GM19455 (cell line): ENCODE measurements around the gene PKD2L2.
"Not testable (repeated sequence)": the region's sequence is repeated elsewhere in the genome, so short reads cannot be mapped to it uniquely, and the experiment has no call there.

Source experiments
- ATAC-seq: cut with Tn5 transposase; IDR thresholded peaks from one replicate; pipeline ENCODE4 v1.9.1; 2021; ENCODE audit not compliant: unreplicated experiment

Gene PKD2L2

DNA sequence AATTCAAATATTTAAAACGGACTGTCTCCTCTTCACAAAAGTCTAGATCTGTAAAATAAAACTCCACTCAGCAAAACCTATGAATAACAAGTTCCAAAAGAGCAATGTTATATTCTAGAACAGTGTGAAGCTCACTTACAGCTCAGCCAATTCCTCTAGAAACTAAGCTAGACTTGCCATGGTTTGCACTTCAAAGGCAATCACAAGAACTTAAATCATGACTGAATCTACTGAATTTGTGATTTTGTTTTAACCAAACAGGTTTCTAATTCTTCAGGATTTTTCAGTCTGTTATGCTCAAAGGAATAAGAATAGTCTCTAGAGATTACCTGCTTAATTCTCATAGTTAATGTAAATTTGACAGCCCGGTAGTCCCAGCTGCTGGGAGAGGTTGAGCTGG lies 1.4 kb upstream of the PKD2L2 start:
- ATAC-seq = no peak

DNA sequence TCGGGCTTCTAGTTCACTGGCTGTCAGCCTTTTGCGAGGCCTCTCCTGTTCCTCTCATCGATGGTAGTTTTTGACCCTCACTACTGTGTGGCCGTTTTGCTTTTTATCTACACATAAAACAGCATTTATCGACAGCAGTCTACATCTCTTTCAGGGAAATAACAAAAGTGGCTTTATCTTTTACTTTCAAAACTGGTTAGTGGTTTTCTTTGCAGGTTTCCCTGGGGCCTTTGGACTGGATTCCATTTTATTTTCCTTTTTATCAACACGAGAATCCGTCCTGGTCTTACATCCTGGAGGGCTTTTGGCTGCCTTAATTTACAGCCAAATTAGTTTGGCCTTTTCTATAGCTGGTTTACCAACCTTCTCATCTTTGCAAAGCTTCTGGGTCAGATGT lies 793 bp upstream of the PKD2L2 start:
- no peak for ATAC-seq

DNA sequence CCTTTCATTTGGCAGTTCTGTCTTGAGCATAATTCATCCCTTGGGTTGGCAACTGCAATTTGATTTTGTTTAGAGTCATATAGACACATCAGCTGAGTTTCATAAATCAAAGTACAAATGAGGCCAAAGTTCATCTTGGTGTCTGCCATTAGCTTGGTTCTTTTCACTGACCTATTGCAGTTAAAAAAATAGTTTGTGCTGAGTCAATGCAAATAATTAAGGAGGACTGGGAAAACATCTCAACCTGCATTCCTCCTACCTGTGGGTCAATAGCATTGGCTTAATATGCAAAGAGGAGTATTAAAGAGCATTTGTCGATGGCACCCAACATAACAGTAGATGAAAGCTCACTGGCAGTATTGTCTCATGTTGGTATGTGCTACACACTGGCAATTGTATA lies 1.6 kb downstream of the PKD2L2 start:
- no peak for ATAC-seq

DNA sequence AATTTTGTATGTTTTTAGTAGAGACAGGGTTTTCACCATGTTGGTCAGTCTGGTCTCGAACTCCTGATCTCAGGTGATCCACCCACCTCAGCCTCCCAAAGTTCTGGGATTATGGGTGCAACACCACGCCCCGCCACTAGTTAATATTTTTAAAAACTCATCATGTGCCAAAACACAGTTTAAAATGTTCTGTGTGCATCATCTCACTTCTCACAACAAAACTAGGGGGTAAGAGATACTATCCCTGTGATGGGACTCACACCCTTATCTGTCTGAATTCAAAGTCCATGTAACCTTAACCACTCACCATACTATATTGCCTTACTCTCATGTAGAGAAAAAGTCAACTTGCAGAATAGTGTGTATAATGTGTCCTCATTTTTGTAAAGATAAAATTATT lies 2.6 kb downstream of the PKD2L2 start:
- ATAC-seq = no peak

DNA sequence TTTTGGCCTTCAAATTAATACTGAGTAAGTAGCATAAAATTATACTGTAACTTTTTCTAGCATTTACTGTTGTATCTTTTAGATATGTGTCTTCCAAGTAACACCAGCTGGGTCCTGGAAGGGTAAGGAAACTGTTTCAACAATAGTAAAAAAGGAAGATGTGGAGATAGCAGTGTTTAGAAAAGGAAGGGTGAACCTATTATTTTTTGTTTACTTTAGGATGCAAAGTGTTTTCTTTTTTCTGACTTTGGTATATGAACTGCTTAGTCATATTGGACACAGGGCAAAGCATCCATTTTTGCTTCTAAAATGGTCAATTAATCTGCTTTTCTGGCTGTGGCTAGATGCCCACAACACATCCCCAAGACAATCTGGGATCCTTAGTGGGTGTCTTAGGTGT lies 5.3 kb downstream of the PKD2L2 start:
- no peak for ATAC-seq

DNA sequence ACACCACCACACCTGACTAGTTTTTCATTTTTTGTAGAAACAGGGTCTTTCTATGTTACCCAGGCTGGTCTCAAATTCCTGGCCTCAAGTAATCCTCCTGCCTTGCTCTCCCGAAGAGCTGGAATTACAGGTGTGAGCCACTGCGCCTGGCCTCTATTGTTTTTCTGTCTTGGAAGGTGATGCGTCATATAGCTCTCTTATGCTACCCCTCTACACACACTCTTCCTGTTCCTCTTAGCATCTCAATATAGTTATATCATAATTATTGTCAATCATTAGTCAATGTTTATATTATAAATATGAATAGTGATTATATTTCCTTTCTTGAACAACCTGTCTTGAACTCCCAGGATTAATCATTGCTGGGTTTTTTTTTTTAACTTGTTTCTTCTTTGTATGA lies 7.3 kb downstream of the PKD2L2 start:
- no peak for ATAC-seq

DNA sequence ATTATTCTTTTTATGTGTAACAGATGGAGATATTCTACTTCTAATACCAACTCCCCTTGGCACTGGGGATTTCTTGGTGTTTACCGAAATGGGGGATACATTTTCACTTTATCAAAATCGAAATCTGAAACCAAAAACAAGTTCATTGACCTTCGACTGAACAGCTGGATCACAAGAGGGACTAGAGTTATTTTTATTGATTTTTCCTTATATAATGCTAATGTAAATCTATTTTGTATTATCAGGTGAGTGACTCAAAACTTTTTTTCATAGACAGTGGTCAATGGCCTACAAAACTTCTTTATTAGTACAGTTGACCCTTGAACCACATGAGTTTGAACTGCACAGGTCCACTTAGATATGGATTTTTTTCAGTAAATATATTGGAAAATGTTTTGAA lies 10.2 kb downstream of the PKD2L2 start:
- ATAC-seq = no peak

DNA sequence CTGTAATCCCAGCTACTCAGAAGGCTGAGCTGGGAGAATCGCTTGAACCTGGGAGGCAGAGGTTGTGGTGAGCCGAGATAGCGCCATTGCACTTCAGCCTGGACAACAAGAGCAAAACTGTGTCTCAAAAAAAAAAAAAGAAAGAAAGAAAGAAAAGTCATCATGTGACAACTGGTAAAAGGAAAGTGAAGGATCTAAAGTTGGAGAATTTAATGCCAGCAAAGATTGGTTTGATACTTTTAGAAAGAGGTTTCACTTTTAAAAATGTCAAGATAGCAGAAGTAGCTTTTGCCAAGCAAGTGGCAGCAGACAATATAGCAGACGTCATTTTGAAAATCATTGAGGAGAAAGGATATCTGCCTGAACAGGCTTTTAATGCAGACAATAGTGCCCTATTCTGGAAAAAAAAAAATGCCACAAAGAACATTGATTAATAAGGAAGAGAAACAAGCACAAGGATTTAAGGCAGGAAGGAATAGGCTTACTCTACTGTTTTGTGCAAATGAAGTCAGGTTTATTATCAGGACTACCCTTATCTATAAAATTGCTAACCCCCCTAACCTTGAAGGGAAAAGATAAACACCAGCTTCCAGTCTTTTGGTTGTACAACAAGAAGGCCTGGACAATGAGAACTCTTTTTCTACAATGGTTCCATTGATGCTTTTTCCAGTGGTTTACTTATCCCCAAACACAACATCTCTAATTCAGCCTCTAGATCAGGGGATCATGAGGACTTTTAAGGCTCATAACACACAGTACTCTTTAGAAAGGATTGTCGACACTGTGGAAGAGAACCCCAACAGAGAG lies 12.0 kb downstream of the PKD2L2 start:
- ATAC-seq = no peak

DNA sequence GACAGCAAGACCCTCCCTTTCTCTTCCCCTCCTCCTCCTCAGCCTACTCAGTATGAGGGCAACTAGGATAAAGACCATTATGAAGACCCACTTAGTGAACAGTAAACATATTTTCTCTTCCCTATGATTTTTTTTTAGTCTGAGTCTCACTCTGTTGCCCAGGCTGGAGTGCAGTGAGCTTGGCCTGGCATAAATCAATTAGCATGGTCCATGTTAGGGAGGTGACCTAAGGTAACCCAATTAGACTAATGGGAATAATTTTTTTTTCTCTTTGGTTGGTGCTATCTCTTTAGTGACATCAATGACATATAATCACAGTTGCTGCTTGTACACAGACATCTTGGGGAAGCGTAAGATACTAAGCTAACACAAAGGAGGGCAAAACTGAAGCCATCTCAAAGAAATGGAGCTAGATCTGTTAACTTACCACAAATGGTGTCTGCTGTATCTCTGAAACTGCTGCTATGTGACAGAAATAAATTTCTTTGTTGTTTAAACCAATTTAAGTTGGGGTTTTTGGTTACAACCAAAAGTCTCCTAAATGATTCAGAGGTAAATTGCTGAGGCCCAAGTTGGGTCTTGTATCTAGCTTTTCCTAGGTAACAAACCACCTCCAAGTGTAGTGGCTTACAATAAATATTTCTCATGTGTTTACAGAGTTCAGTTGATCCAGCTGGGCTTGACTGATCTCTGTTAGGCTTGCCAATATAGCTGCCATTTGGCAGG lies 13.3 kb downstream of the PKD2L2 start:
- ATAC-seq = no peak

DNA sequence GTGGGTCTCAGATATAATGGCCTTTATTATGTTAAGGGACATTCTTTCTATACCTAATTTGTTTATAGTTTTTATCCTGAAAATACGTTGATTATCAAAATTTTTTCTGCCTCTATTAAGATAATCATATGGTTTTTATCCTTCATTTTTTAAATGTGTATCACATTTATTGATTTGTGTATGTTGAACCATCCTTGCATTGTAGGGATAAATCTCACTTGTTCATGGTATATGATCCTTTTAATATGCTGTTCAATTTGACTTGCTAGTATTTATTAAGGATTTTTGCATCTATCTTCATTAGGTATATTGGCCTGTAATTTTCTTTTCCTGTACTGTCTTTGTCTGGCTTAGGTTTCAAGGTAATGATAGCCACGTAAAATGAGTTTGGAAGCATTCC lies 25.5 kb downstream of the PKD2L2 start:
- no peak for ATAC-seq

DNA sequence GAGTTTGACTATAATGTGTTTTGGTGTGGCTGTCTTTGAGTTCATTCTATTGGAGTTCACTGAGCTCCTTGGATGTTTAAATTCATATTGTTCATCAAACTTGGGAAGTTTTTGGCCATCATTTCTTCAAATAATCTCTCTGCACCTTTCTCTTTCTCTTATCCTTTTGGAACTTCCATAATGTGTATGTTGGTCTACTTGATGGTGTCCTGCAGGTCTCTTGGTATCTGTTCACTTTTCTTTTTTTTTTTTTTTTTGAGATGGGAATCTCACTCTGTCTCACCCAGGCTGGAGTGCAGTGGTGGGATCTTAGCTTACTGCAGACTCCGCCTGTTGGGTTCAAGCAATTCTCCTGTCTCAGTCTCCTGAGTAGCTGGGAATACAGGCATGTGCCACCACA lies 27.7 kb downstream of the PKD2L2 start:
- ATAC-seq = no peak

DNA sequence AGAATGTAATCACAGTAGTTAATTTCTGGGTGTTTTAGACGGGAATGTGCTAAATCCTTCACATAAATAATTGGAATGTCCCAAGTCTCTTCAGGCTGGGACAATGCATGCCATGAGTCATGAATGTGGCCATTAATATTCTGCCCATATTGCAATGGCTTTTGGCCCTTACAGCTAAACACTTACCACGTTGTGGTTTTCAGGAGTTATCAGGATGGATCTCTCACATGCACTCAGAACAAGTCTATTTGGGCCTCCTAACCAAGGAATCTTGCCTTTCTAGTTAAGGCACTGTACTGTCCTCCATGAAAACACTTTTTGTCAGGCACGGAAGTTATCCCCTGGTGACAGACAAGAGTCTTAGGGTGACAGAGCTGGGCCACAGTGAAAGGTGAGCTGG lies 32.7 kb downstream of the PKD2L2 start:
- ATAC-seq = no peak

DNA sequence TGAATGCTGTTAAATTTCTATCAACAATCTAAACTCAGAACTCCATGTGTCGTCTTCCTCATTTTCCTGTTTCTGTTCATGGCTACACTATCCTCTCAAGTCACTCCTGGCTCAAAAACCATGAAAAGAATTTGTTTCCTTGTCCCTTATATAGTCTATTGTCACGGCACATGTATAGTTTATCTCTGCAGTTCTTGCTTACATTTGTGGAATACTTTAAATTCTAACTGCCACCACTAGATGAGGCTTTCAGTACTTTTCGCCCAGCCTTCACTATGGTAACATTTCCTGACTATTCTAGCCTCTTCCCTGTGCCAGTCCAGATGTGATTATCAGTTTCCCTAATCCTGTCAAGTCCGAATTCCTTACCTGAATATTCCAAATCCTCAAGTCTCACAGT lies 34.6 kb downstream of the PKD2L2 start:
- no peak for ATAC-seq

DNA sequence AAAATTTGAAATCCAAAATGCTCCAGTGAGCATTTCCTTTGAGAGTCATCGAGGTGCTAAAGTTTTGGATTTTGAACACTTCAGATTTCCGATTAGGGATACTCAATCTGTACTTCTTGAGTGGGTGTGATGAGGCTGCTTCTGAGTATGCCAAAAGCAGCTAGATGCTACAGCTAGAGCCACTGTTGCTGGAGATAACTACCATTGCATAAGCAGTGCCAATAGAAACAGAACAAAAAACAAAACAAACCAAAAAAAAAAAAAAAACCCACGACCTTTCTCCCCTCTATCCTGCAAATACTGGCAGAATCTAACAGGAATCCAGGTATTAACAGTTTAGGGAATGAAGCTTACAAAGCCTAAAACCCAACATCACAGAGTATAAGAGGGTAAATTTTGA lies 43.5 kb downstream of the PKD2L2 start:
- no peak for ATAC-seq

DNA sequence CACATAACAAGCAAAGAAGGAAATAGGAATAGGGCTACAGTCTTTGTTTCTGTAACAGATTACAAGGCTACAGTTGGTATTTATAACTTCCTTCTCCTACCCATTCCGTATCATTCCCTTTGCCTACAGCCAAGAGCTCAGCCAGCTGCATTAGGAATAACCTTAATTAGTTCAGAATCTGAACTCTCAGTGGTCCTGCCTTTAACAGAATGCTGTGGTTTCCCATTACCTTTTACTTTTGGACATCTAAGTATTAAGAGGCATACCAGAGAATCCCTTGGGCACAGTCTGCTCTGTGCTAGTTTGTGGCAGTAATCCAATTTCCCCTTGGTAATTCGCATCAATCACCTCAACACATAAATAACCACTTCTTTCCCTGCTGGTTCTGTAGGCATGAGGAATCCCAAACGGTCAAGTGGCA lies 44.2 kb downstream of the PKD2L2 start:
- ATAC-seq = no peak

DNA sequence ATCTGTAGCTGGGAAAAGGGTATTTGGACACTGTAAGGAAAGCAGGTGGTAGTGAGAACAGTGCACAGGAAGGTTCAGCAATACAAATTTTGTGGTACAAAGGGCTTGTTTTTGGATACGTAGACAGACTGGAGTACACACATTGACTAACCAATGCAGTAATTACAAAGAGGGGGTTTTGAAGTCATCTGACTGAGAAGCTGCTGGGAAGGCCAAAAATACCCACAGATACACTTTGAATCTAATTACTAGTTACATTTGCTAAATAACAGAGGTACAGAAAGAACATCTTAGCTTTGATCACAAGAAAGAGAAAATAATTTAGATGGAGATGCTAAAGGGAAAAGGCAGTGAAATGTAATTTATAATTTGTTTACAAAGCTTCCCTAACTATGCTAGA lies 45.9 kb downstream of the PKD2L2 start:
- no peak for ATAC-seq

DNA sequence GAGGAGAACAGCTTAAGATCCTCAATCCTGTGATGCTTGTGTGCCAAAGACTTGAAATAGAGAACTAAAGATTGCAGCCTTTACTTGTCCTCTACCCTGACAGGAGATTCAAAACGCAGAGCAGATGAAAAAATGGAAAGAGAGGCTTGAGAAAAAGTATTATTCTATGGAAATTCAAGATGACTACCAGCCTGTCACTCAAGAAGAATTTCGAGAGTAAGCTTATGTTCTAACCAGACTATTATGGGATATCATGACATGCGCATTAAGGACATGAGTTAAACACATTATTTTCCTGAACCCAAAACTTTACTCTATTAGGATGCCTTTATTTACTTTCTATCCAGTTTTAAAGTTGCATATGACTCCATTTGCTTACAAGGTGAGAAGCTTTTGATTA lies 46.4 kb downstream of the PKD2L2 start:
- ATAC-seq = no peak

DNA sequence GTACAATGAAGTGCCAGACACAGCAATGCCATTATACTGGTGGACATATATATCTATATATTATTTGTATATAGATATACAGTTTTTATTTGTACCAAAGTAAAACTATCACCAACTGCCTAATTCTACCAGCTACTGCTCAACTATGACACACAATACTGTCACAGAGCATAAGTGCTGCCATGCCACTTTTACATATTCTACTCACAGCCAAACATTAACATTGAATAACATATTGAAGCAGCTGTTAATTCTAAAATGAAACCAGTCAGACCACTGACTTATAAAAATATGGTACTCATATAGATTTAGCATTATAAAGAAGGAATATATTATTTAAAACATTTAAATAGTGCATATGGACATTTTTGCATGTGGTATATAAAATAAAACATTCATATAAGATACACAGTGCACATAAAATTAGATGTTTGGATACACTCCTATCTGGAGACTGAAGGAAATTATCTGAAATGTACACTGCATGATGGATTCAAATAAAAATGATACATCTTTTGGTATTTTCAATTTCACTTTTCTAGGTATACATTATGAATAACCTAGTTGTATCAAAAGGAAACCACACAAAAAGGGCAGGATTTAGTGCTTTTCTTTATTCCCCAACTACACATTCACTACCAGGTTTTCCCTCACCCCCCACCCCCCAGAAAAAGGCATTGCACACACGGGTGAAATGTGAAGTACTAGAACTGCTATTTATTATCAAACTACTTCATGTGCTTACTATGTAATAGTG lies 48.9 kb downstream of the PKD2L2 start:
- no peak for ATAC-seq

DNA sequence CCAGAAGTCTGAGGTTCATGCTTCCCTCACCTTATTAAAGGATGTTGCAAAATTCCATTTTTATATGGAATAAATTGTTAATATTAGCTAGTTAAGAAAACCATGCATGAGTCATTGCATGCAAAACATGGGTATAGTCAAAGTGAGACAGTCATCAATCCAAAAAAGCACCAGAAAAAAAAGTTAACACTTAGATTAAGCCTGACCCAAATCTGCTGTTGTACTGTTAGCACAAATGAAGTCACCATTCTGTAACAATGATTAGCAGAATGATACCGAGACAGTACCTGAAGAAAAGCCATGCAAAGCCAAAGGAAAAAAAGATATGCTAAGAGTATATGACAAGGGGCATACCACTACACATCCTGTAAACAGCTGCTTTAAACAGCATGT lies 49.5 kb downstream of the PKD2L2 start:
- ATAC-seq = no peak

DNA sequence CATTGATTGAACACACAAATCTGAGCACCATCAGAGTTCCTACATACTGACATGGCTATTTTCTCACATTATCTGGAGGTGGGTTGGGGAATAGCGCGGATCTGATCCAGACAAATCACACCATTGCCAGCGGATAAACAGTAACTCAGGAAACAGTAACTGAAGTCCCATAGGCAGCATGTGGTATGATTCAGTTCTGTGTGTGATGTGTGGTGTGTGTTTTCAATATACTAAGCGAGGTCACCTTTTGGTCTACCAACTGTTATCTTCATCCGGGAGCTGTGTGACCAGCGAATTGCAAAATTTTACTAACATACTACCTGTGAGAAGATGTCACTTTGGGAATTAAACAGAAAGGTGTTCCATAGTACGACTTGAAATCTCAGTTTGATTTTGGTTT lies 50.1 kb downstream of the PKD2L2 start:
- no peak for ATAC-seq

DNA sequence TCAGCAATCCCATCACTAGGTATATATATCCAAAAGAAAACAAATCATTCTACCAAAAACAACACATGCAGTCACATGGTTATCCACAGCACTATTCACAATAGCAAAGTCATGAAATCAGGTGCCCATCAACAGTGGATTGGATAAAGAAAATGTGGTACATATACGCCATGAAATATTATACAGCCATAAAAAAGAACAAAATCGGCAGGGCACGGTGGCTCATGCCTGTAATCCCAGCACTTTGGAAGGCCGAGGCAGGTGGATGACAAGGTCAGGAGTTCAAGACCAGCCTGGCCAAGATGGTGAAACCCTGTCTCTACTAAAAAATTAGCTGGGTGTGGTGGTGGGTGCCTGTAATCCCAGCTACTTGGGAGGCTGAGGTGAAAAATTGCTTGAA lies 55.0 kb downstream of the PKD2L2 start:
- not testable (repeated sequence) for ATAC-seq

DNA sequence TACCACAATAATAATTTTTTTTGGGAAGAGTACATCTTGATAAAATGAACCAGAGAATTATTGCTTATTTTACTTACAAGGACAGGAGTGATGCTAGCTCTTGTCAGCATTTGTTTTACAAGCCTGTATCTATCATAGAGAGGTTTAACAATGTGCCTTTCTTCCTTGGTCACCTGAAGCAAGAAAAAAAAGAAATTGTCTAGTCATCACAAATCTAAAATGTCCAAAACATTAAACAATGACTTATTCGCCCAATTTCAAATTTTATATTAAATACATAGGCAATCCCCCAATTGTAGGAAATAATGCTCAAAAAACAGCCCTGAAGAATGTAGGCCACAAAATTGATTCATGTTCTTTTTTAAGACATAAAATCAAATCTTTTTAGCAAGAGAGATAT lies 56.6 kb downstream of the PKD2L2 start:
- no peak for ATAC-seq
